A172 (cell line): ENCODE results near the gene MDH1. TPM values are rescaled to one million over a fixed set of nuclear protein-coding genes. Genes with fewer than 3 reads are reported as not detected.
"Not testable (repeated sequence)": the region's sequence is repeated elsewhere in the genome, so short reads cannot be mapped to it uniquely, and the experiment has no call there.

Experiments
- DNase-seq: peaks from one replicate; pipeline ENCODE4 v3.0.0-alpha.2; 2015; ENCODE audit warnings: low spot score
- total RNA-seq: library from RNA; depleted of rRNA; stranded (reverse); fragments of >200 nt; shearing (Covaris generic); gene quantifications from 2 replicates; pipeline ENCODE4 v1.2.3, GENCODE V29; 2014; rRNA removed

Gene MDH1
- total RNA-seq, result 418 and 440 TPM in 2 replicates

DNA sequence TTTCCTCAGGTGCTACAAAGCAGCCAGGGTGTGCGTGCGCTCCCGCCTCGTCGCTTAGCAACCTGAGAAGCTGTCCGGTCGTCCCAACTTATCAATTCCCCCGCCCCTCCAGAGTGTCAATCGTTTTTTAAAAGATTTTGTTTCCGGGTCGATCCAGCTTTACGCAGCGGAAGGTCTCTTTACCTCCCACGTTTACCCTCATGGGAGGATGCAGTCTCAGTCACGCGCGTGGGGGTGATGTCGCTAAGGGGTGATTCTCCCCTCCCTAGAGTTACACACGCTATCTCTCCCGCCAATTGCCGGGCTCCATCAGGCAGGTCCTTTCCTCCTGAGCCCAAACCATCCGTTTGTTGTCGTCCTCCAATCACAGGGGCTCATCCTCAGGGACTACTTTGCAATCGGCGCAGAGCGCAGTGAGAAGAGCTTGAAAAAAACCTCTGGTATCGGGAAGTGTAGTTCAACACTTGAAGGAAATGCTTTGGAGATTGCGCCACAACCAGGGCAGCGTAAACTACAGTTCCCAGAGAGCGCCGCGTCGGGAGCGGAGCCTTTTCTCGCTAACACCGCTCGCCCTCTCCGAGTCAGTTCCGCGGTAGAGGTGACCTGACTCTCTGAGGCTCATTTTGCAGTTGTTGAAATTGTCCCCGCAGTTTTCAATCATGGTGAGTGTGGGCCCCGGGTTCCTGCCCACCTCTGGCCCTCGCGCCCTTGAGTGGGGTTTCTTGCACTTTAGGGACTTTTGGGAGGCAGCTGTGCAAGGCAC lies at the start of gene MDH1, which contains the start of gene WDPCP:
TSS of gene MDH1 (plus strand) at position 579 of the 763 bp plus-strand sequence. CDS start at position 660, 81 bp downstream.
TSS of gene WDPCP (minus strand) at position 93 of the 763 bp plus-strand sequence. CDS start 206 bp downstream, outside the sequence.
- peak; percentile 99 for DNase-seq

GRCh38 chr2:63539416-63540162 lies 49.2 kb upstream of the MDH1 start:
- no peak for DNase-seq

DNA sequence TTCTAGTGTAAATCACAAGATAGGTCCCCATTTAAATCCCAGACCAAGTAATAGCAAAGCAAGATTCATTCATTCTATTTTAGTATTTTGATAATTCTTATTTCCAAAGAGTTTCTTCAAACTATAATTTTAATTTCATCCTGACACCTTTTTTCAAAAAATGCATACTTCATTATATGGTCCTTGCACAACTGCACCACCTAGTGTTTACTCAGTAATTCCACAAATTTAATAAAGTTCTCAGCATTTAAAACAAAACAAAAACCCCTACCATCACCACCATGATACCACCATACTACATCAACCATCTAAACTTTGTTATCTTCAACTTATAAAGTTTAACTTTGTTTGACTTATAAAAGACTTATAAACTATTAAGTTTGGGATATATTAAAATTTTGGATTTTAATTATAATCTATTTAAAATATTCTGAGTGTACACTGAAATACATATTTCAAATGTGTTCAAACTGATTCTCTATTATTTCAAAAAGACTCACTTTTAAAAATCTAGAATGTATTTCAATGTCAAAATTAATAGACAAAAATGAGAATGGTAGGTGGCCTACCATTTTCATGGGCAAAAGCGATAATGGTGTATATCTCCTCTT lies 44.6 kb upstream of the MDH1 start:
- DNase-seq, result peak; percentile 14

GRCh38 chr2:63545023-63545422 lies 43.7 kb upstream of the MDH1 start:
- DNase-seq, result no peak

GRCh38 chr2:63553049-63553448 lies 35.7 kb upstream of the MDH1 start:
- DNase-seq, result no peak

- DNase-seq, result no peak
Observed at GRCh38 chr2:63555299-63555698, 33.5 kb upstream of the MDH1 start.

DNA sequence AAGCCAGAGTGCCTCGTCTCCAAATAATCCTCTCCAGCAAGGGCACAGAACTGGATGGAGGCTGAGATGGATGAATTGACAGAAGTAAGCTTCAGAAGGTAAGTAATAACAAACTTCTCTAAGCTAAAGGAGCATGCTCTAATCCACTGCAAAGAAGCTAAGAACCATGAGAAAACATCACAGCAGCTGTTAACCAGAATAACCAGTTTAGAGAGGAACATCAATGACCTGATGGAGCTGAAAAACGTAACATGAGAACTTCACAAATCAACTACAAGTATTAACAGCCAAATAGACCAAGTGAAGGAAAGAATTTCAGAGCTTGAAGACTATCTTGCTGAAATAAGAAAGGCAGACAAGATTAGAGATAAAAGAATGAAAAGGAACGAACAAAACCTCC lies 32.8 kb upstream of the MDH1 start:
- no peak for DNase-seq

- DNase-seq, result not testable (repeated sequence)
Observed at GRCh38 chr2:63557819-63558218, 30.9 kb upstream of the MDH1 start.

DNA sequence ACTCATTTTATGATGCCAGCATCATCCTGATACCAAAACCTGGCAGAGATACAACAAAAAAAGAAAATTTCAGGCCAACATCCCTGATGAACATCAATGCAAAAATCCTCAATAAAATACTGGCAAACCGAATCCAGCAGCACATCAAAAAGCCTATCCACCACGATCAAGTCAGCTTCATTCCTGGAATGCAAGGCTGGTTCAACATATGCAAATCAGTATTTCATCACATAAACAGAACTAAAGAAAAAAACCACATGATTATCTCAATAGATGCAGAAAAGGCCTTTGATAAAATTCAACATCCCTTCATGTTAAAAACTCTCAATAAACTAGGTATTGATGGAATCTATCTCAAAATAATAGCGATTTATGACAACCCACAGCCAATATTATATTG lies 29.8 kb upstream of the MDH1 start:
- DNase-seq, result not testable (repeated sequence)

DNA sequence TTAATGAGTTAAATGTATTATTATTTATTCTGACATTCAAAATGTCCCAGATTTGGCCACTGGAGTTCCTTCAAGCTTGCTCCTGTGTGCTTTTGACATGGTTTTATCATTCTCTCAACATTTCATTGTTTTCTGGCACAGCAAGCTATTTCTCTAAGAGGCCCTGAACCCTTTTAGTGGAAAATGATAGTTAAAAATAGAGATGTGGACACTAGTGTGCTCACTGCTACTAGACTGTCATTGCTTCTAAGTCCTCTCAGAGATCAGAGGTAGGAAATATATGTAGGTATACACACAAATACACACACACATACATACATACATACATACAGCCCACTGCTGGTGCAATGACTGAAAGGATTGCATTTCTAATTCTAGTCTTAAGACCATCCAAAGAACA lies 26.0 kb upstream of the MDH1 start:
- DNase-seq, result no peak

- no peak for DNase-seq
Observed at GRCh38 chr2:63569740-63570139, 19.0 kb upstream of the MDH1 start.

DNA sequence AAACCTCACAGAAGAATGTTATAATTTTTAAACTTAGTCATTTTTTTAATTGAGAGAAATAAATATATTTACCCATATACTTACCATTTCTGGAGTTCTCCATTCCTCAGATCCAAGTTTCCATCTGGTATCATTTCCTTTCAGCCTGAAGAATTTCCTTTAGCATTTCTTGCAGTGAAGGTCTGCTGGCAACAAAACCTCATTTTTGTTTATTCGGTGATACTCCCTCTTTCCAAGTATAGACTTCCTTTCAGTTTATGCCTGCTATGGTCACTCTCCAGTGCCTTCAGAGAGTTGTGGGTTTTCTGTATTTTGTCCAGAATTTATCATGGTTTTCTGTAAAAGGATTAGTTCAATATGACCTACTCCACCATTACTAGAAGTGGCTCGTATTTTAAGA lies 17.5 kb upstream of the MDH1 start:
- no peak for DNase-seq

GRCh38 chr2:63572001-63572400 lies 16.8 kb upstream of the MDH1 start:
- DNase-seq, result no peak

DNA sequence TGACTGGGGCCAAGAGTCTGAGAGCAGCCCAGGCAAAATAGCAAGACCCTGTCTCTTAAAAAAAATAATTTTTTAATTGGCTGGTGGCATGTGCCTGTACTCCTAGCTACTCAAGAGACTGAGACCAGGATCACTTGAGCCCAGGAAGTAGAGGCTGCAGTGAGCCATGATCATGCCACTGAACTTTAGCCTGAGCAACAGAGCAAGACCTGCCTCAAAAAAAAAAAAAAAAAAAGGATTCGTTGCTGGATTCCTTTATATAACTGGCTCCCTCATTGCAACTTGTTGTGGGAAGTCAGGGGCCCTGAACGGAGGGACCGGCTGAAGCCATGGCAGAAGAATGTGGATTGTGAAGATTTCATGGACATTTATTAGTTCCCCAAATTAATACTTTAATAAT lies 15.7 kb upstream of the MDH1 start:
- not testable (repeated sequence) for DNase-seq

DNA sequence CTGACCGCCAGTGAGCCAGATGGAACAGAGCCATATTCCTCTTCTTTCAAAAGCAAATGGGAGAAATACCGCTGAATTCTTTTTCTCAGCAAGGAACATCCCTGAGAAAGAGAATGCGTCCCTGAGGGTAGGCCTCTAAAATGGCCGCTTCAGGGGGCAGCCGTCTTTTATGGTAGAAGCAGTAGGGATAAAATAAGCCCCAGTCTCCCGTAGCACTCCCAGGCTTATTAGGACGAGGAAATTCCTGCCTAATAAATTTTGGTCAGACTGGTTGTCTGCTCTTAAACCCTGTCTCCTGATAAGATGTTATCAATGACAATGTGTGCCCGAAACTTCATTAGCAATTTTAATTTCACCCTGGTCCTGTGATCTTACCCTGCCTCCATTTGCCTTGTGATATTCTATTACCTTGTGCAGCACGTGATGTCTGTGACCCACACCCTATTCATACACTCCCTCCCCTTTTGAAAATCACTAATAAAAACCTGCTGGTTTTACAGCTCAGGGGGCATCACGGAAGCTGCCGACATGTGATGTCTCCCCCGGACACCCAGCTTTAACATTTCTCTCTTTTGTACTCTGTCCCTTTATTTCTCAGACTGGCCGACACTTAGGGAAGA lies 14.9 kb upstream of the MDH1 start:
- not testable (repeated sequence) for DNase-seq

DNA sequence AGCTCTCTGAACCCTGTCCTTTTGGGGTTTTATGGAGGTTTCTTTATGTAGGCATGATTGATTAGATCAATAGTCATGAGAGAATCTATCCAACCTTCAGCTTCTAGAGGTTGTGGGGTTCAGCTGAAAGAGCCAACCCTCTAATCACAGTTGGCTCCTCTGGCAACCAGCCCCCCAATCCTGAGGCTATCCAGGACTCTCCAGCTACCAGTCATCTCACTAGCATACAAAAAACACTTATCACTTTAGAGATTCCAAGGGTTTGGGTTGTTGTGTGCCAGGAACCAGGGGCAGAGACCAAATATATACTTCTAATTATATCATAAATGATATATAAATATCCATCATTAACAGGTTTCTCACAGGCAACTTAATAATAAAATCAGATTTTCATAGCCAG lies 12.2 kb upstream of the MDH1 start:
- DNase-seq, result no peak

DNA sequence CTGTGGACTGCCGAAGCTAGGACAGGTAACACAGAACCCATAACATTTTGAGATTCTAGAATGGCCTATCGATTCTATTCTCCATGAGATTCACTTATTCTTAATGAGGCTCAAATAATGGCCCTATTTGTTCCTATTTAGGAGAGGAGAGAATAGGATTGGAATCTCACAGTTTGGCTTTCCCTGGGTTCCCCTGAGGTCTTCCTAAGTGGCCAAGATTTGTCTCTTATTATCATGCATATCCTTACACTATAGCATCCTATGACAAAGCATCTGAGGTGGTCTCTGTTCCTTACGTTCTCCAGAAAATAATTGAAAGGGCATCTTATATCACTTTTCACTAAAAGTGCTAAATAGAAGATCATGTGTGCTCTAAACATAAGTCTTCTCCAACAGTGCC lies 10.0 kb upstream of the MDH1 start:
- no peak for DNase-seq

DNA sequence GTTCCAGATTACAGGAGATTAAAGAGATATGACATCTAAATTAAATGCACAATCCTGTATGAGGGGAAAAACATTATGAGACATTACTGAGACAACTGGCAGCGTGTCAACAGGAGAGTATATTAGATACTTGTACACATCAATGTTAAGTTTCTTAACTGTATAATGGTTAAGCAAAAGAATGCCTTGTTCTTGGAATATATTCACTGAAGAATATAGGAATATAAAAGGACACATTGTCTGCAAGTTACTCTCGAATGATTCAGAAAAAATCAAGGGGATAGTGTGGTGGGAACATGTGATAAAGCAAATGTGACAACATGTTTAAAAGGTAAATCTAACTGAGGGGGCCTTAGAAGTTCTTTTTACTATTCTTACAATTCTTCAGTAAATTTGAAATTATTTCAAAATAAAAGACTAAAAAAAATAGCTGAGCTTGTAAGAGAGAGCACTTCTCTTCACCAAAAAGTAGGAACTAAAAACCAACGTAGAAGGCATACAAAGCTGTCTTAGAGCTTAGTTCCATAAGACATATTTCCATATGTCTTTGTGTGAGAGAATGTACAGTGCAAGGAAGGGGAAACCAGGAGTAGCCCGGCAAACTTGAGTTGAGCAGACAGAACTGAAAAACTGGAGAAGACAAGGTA lies 8.0 kb upstream of the MDH1 start:
- no peak for DNase-seq

GRCh38 chr2:63581298-63581961 lies 7.3 kb upstream of the MDH1 start:
- no peak for DNase-seq

GRCh38 chr2:63582873-63583272 lies 5.9 kb upstream of the MDH1 start:
- DNase-seq, result no peak

GRCh38 chr2:63587814-63588384 lies 864 bp upstream of the MDH1 start:
- peak; percentile 4 for DNase-seq
